GM21723 (cell line): Measurements from ENCODE around the gene ARFIP1.

Source experiments
- ATAC-seq: cut with Tn5 transposase; IDR thresholded peaks from one replicate; pipeline ENCODE4 v1.9.1; 2021; ENCODE audit warnings: mild to moderate bottlenecking, moderate library complexity; ENCODE audit not compliant: unreplicated experiment

Gene ARFIP1

GRCh38 chr4:152937336-152938236 is 157.8 kb downstream of the ARFIP1 start:
- ATAC-seq: no peak

- no peak for ATAC-seq
These were observed 158.6 kb downstream of the ARFIP1 start for GRCh38 chr4:152938237-152938947.

GRCh38 chr4:152939621-152940020 is 159.9 kb downstream of the ARFIP1 start:
- ATAC-seq: no peak

GRCh38 chr4:152940461-152940860 is 160.7 kb downstream of the ARFIP1 start:
- ATAC-seq: no peak

- ATAC-seq: no peak
These were observed 161.7 kb downstream of the ARFIP1 start for GRCh38 chr4:152941411-152941810.

- no peak for ATAC-seq
These were observed 162.6 kb downstream of the ARFIP1 start for GRCh38 chr4:152942346-152942745.

GRCh38 chr4:152943672-152944071 is 163.9 kb downstream of the ARFIP1 start:
- no peak for ATAC-seq

- no peak for ATAC-seq
These were observed 165.0 kb downstream of the ARFIP1 start for GRCh38 chr4:152944666-152945320.

- no peak for ATAC-seq
These were observed 165.9 kb downstream of the ARFIP1 start for GRCh38 chr4:152945639-152946038.

- no peak for ATAC-seq
These were observed 166.7 kb downstream of the ARFIP1 start for GRCh38 chr4:152946446-152946845.

GRCh38 chr4:152947311-152947710 is 167.6 kb downstream of the ARFIP1 start:
- ATAC-seq: no peak

- ATAC-seq: no peak
These were observed 170.2 kb downstream of the ARFIP1 start for GRCh38 chr4:152949930-152950329.

GRCh38 chr4:152950402-152951274 is 170.9 kb downstream of the ARFIP1 start:
- no peak for ATAC-seq

- ATAC-seq: no peak
These were observed 171.6 kb downstream of the ARFIP1 start for GRCh38 chr4:152951348-152951747.

GRCh38 chr4:152953514-152953913 is 173.8 kb downstream of the ARFIP1 start:
- ATAC-seq: no peak

GRCh38 chr4:152954741-152955140 is 175.0 kb downstream of the ARFIP1 start:
- no peak for ATAC-seq

- no peak for ATAC-seq
These were observed 176.4 kb downstream of the ARFIP1 start for GRCh38 chr4:152956147-152956546.

GRCh38 chr4:152956650-152957436 is 177.1 kb downstream of the ARFIP1 start:
- no peak for ATAC-seq

GRCh38 chr4:152957437-152958171 is 177.8 kb downstream of the ARFIP1 start:
- no peak for ATAC-seq
